Inferior parietal cortex (tissue), 1 donor: ENCODE measurements around the gene CBFA2T3.
A peak's percentile ranks its signal among the peaks of the same experiment; 100 is the strongest.
"Not testable (repeated sequence)": the region's sequence is repeated elsewhere in the genome, so short reads cannot be mapped to it uniquely, and the experiment has no call there.

Experiments
- DNase-seq: peaks from one replicate; pipeline ENCODE4 v3.0.0-alpha.2; 2016; ENCODE audit errors: extremely low spot score

The CBFA2T3 gene

DNA sequence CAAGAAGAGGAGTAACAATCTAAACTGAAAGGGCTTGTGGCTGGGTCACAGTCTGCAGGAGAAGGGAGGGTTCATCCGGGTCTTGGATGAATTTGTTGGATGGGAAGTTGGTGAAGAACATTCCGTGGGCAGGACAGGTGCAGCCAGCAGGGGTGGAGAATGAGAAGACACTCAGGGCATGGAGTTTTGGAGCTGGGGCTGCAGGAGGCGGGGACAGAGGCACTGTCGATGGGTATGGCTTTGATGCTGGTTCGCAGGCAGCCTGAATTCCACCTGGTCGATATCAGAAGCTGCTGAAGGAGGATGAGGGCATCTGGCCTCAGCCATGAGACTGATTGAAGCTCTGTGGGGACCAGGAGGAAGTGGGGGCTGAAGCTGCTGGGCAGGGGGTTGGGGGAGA lies 36.1 kb upstream of the CBFA2T3 start:
- no peak for DNase-seq

DNA sequence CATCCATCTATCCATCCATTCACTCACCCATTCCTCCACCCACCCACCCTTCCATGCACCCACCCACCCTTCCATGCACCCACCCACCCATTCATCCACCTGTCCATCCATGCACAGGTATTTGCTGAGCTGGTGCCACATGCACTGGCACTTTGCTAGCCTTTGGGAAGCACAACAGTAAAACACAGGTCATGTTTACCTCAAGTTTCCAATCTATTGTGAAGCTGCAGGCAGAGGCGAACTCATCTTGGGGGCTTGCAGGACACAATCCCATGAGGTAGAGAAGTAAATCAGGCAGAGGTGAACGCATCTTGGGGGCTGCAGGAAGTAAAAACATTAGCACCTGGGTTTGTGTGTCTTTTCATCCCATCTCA lies 35.6 kb upstream of the CBFA2T3 start:
- DNase-seq = no peak

GRCh38 chr16:89011909-89012621 lies 35.1 kb upstream of the CBFA2T3 start:
- DNase-seq = no peak

DNA sequence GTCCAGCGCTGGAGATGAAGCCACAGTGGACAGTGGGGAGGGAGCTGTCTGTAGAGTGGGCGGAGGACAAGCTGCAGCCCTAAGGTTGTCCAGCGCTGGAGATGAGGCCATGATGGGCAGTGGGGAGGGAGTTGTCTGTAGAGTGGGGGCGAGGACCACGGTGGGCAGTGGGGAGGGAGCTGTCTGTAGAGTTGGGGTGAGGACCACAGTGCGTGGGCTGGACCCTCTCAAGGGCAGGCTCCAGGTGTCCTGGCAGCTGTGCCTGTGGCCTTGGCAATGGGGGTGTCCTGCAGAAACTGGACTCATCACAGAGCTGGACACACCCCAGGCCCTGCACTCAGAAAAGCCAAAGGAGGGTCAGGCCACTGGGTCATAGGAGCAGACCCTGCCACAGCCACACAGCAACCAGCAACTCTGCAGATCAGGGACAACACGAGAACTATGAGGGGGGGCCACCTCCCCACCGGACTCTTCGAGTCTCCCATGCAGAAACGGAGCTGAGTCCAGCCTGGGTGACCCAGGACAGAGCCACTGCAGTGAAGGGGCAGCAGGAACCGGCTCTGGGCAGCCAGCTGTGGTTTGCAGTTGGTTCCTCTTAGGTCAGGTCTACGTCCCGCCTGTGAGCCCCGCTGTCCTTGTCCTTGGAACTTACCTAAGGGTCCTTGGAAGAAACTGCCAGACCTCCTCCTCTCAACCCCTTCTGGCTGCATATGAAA lies 33.4 kb upstream of the CBFA2T3 start:
- DNase-seq = no peak

DNA sequence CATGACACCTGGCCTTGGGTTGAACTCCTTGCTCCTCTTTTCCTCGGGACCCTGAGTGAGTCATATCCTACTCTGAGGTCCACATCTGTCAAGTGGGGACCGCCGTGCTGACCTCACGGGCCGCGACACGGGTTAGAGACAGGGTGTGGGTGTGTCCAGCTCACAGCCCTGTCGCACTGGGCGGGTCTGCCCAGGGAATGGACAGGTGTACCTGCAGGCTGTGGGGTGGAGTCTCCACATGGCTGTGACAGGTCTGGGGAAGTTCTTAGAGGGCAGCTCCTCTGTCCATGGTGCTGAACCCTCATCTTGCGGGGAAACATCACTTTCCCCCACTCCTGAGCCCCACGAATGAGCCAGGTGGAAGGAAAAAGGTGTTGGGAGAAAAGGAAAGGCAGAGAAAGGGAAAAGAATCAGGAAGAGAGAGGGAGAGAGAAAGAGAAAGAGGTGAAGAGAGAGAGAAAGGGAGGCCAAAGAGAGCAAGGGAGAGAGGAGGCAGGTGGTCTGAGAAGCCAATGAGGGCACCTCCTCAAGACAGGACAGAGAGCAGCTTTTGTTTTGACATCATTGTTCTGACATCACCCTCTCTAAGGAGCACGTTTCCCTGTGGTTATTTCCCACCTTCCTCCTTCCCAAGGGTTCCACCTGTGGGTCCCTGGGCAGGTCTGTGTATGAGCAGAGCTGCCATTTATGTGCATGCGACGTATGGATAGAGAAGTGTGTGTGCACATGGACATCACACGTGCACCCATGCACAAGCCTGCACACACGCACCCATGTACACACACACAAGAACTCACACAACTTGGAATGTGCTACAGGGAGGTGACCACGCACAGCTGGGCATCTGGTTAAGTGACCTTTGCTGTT lies 32.6 kb upstream of the CBFA2T3 start:
- DNase-seq = no peak

DNA sequence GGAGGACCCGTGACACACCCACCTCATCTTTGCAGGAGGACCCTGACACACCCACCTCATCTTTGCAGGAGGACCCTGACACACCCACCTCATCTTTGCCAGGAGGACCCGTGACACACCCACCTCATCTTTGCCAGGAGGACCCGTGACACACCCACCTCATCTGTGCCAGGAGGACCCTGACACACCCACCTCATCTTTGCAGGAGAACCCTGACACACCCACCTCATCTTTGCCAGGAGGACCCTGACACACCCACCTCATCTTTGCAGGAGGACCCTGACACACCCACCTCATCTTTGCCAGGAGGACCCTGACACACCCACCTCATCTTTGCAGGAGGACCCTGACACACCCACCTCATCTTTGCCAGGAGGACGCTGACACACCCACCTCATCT lies 31.8 kb upstream of the CBFA2T3 start:
- not testable (repeated sequence) for DNase-seq

DNA sequence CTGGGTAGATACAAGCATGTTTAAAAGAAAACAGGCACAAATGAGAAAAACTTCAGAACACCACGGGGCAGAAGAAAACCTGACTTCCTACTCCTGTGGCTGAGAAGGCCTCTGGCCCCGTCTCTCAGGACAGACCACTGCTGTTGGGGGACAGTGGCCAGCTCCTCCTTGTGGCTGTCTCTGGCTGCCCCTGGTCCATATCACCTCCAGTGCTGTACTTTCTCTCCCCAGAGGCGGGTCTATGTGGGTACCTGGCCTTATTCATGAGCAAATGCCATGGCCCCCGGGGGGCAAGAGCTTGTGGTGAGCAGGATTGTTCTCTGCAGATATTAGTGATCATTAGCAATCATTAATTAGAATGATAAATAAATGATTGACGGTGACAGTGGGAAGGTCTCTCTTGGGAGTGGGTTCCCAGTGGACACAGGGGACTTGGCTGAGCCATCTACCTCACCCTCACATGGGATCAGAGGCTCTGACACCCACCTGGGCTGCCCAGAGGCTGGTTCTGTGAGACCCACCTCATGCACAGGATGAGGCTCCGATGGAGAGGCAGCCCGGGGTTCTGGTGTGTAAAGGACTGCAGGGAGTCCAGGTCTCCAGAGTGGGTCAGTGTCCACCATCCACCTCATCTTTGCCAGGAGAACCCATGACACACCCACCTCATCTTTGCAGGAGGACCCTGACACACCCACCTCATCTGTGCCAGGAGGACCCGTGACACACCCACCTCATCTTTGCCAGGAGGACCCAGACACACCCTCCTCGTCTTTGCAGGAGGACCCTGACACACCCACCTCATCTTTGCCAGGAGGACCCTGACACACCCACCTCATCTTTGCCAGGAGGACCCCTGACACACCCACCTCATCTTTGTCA lies 30.6 kb upstream of the CBFA2T3 start:
- no peak for DNase-seq

GRCh38 chr16:89006036-89006752 lies 29.2 kb upstream of the CBFA2T3 start:
- DNase-seq = no peak

GRCh38 chr16:89005201-89006035 lies 28.4 kb upstream of the CBFA2T3 start:
- no peak for DNase-seq

GRCh38 chr16:89004209-89004831 lies 27.3 kb upstream of the CBFA2T3 start:
- DNase-seq = peak; percentile 56

DNA sequence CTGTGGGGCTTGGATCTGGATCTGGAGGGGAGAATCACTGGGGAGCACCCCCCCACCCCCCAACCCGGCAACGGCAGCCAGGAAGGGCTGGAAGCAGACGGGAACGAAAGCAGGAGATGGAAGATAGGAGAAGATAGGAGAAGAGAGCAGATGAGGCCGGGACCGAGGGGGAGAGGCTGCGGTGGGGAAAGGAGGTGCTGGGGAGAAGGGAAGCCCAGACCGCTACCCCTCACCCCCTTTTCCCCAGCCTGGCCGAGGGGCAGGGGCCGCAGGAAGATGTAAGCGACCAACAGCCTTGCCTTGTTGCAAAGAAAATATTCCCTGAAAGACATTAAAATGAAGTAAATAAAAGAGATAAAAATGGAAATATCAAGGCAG lies 26.8 kb upstream of the CBFA2T3 start:
- no peak for DNase-seq

DNA sequence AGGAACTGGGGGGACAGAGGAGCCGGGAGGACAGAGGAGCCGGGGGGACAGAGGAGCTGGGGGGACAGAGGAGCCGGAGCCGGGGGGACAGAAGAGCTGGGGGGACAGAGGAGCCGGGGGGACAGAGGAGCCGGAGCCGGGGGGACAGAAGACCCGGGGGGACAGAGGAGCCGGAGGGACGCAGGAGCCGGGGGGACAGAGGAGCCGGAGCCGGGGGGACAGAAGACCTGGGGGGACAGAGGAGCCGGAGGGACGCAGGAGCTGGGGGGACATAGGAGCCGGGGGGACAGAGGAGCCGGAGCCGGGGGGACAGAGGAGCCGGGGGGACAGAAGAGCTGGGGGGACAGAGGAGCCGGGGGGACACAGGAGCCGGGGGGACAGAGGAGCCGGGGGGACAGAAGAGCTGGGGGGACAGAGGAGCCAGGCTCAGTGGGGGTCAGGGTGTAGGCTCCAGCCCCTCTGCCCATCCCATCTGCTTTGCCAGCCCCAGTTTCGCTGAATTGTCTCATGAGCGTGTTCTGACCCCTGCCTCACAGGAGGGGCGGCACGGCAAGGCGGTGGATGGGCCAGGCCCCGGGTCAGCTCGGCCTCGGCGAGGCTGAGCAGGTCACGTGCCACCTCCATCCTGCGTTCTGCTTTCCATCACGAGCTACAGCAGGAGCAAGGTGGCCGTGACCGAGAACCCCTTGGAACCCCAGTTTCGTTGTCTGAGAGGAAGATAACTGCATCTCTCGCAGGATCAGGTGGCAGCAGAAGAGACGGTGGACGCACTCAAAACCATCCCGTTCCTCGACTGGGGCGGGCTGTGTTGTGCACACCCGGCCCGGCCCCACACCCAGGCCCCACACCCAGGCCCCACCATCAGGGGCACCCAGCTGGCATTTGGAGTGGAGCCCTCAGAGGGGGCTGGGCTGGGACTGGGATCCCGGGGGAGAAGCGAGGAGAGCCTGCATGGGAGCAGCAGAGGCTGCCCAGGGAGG lies 26.1 kb upstream of the CBFA2T3 start:
- DNase-seq = no peak

DNA sequence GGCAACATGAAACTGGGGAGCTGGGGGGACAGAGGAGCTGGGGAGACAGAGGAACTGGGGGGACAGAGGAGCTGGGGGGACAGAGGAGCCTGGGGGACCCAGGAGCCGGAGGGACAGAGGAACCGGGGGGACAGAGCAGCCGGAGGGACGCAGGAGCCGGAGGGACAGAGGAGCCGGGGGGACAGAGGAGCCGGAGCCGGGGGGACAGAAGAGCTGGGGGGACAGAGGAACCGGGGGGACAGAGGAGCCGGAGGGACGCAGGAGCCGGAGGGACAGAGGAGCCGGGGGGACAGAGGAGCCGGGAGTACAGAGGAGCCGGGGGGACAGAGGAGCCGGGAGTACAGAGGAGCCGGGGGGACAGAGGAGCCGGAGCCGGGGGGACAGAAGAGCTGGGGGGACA lies 25.1 kb upstream of the CBFA2T3 start:
- not testable (repeated sequence) for DNase-seq

DNA sequence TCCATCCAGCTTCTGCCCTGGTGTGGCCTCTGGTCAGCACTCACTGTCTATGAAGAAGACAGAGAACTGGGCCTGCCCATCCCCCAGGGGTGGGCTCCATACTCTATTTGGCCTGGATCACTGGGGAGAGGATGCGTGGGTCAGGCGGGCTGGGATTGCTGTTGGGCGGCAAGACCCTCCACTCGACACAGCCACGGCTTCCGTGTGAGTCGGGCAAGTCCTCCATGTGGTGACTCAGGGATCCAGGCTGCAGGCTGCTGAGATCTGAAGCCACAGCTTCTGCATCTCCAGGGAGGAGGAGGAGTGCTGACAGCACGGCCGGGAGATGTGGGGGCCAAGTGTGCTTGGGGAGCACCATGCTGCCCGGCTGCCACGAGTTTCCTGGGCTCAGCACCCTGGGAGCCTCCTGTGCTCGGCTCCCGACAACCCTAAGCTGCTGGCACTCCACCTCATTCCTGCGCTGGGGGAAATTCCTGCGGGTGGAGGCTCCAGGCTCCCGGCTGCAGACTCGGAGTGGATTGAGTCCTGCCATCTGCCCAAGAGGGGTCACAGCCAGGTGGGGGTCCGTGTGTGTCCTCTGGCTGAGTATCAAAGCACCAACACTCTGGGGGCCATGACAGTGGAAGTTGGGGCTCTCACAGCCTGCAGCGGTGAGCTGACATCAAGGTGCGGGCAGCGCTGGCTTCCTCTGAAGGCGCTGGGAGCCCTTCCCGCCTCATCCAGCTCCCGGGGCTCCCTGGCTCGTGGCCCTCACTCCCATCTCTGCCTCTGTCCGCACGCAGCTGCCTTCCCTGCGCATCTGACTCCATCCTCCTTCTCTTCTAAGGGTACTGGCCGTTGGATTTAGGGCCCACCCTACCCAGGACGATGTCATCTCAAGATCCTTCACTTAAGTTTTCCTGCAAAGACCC lies 24.4 kb upstream of the CBFA2T3 start:
- DNase-seq = no peak

- DNase-seq = no peak
These were observed 23.4 kb upstream of the CBFA2T3 start for GRCh38 chr16:89000207-89000959.

- no peak for DNase-seq
These were observed 22.6 kb upstream of the CBFA2T3 start for GRCh38 chr16:88999457-89000206.
